Adrenal gland (tissue), 5 donors: ENCODE measurements around the gene KATNAL2.

Source experiments
- CTCF ChIP-seq, 6 experiments: fragments of 450-650 bp in 4 of 6; fragments of 200-600 bp in 2 of 6; sonication (generic) in 1 of 6; IDR thresholded peaks; 1 replicate in 5 of 6; 2 replicates in 1 of 6; pipeline versions ENCODE4 v1.5.1 to v1.8.0; 2016 to 2021; ENCODE audit warnings: antibody characterized with exemption in 6 of 6, mild to moderate bottlenecking in 2 of 6, moderate library complexity in 1 of 6
- POLR2A ChIP-seq, 2 donors: fragments of 450-650 bp; IDR thresholded peaks; one replicate each; pipeline ENCODE4 v1.6.1; 2017; ENCODE audit warnings: antibody characterized with exemption in 2 of 2, mild to moderate bottlenecking in 2 of 2, moderate library complexity in 1 of 2
- donor health status: DM: no; HTN: no; CAD: no.

GRCh38 chr18:46942646-46943045 lies 25.2 kb downstream of the KATNAL2 start:
- TF ChIP-seq POLR2A (IDR thresholded peaks at IDR 0.05) (no peak), CTCF (IDR thresholded peaks at IDR 0.05) (no peak)
